Measurements from ENCODE around the gene PDZD2.

Gene PDZD2

DNA sequence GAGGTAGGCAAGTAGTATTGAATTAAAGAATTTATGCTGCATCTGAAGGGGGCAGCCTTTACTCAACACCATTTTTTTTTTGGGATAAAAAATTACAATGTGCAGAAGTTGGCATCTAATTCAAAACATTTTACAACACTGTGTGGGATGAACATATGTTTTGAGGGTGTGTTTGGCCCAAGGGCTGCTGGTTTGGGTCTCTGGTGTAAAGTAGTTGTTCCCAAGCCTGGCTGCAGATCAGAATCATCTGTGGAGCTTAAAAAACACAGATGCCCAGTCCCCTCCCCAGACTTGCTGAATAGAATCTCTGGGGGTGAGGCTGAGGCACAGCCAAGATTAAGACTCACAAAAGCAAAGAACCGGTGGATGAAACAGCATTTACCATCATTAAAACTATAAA, 33.0 kb upstream of the PDZD2 start:
- H3K36me3 ChIP-seq (ENCODE audit: control insufficient read depth, low read length) = no peaks in the 10 kb centered on the region
- no peaks in the 10 kb centered on the region for H3K9me3 ChIP-seq (ENCODE audit: control insufficient read depth, insufficient read depth, low read length)
- no peaks in the 10 kb centered on the region for H3K79me2 ChIP-seq (ENCODE audit: control insufficient read depth, low read length)
- H3K9me2 ChIP-seq (replicated peaks; ENCODE audit: control insufficient read depth, low read length) = no peaks in the 10 kb centered on the region
- H3F3A ChIP-seq (ENCODE audit: control insufficient read depth, insufficient read depth) = no peaks in the 10 kb centered on the region
- H3K4me1 ChIP-seq (ENCODE audit: control insufficient read depth, low read length) = no peaks in the 10 kb centered on the region
- TF ChIP-seq, protein P1, sequence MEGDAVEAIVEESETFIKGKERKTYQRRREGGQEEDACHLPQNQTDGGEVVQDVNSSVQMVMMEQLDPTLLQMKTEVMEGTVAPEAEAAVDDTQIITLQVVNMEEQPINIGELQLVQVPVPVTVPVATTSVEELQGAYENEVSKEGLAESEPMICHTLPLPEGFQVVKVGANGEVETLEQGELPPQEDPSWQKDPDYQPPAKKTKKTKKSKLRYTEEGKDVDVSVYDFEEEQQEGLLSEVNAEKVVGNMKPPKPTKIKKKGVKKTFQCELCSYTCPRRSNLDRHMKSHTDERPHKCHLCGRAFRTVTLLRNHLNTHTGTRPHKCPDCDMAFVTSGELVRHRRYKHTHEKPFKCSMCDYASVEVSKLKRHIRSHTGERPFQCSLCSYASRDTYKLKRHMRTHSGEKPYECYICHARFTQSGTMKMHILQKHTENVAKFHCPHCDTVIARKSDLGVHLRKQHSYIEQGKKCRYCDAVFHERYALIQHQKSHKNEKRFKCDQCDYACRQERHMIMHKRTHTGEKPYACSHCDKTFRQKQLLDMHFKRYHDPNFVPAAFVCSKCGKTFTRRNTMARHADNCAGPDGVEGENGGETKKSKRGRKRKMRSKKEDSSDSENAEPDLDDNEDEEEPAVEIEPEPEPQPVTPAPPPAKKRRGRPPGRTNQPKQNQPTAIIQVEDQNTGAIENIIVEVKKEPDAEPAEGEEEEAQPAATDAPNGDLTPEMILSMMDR (IDR thresholded peaks at IDR 0.05; ENCODE audit: low read depth, low read length, poor library complexity, severe bottlenecking) = no peak
- no peak for TF ChIP-seq EZH2phosphoT487 (IDR thresholded peaks at IDR 0.05; ENCODE audit: borderline replicate concordance, low read length)
- no peak overlapping the region for H3K4me2 ChIP-seq (ENCODE audit: low read length)
- H3K27ac ChIP-seq (ENCODE audit: low read depth, low read length) = no peak overlapping the region
- H3K4me3 ChIP-seq (ENCODE audit: low read length) = no peak overlapping the region
- H4K20me1 ChIP-seq (ENCODE audit: control insufficient read depth, insufficient read depth, low read depth, low read length) = no peaks in the 10 kb centered on the region
- no peaks in the 10 kb centered on the region; the same call in 1 of the 2 replicates for H3K27me3 ChIP-seq (ENCODE audit: control insufficient read depth, low read length)

DNA sequence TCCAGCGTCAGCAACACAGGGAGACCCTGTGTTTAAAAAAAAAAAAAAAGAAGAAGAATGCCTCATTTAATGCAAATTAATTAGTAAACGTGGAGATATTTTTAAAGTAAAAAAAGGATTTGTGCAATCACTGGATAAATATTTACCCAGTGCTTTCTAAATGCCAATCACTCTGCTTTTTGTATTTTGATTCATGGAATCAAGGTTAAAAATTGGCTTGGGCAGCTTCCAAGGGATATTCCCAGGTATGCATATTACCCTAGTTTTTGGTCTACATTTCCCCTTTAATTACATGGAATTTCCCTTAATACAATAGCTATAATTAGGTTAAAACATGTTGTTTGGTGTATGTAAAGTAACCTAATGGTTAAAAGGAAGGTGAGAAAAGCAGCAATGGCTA, 31.4 kb upstream of the PDZD2 start:
- Histone ChIP-seq H3K9me2 (replicated peaks; ENCODE audit: control insufficient read depth, low read length) (no peaks in the 10 kb centered on the region), H3K4me2 (ENCODE audit: low read length) (no peak overlapping the region), H3K9me3 (ENCODE audit: control insufficient read depth, insufficient read depth, low read length) (no peaks in the 10 kb centered on the region), H3K4me1 (ENCODE audit: control insufficient read depth, low read length) (no peaks in the 10 kb centered on the region), H3F3A (ENCODE audit: control insufficient read depth, insufficient read depth) (no peaks in the 10 kb centered on the region), H3K79me2 (ENCODE audit: control insufficient read depth, low read length) (no peaks in the 10 kb centered on the region), H3K4me3 (ENCODE audit: low read length) (no peak overlapping the region), H3K36me3 (ENCODE audit: control insufficient read depth, low read length) (no peaks in the 10 kb centered on the region), H3K27me3 (ENCODE audit: control insufficient read depth, low read length) (no peaks in the 10 kb centered on the region; the same call in 1 of the 2 replicates), H4K20me1 (ENCODE audit: control insufficient read depth, insufficient read depth, low read depth, low read length) (no peaks in the 10 kb centered on the region), H3K27ac (ENCODE audit: low read depth, low read length) (no peak overlapping the region)
- TF ChIP-seq, protein P1 (IDR thresholded peaks at IDR 0.05; ENCODE audit: low read depth, low read length, poor library complexity, severe bottlenecking) = no peak
- TF ChIP-seq EZH2phosphoT487 (IDR thresholded peaks at IDR 0.05; ENCODE audit: borderline replicate concordance, low read length) = no peak

DNA sequence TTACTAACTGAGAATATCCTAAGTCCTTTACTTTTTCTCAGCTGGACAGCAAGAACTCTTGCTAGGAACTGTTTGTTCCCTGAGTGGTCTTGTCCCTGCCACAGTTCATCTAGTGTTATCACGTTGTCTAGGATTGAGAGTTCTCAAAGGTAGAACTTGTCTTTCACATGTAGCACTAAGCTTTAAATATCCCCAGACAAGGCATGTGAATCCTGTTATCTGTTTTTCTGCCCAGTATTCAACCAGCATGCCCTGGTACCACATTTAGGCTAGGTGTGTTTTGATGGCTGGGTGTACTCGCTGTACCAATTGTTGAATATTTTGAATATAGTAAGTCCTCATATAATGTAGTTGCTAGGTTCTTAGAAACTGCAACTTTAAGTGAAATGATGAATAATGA, 27.9 kb upstream of the PDZD2 start:
- Histone ChIP-seq H4K20me1 (ENCODE audit: control insufficient read depth, insufficient read depth, low read depth, low read length) (no peaks in the 10 kb centered on the region), H3K4me3 (ENCODE audit: low read length) (no peak overlapping the region), H3K79me2 (ENCODE audit: control insufficient read depth, low read length) (no peaks in the 10 kb centered on the region), H3K9me2 (replicated peaks; ENCODE audit: control insufficient read depth, low read length) (no peaks in the 10 kb centered on the region), H3K4me1 (ENCODE audit: control insufficient read depth, low read length) (no peaks in the 10 kb centered on the region), H3K27me3 (ENCODE audit: control insufficient read depth, low read length) (no peaks in the 10 kb centered on the region; the same call in 1 of the 2 replicates), H3K36me3 (ENCODE audit: control insufficient read depth, low read length) (no peaks in the 10 kb centered on the region), H3K27ac (ENCODE audit: low read depth, low read length) (no peak overlapping the region), H3K9me3 (ENCODE audit: control insufficient read depth, insufficient read depth, low read length) (no peaks in the 10 kb centered on the region), H3K4me2 (ENCODE audit: low read length) (no peak overlapping the region), H3F3A (ENCODE audit: control insufficient read depth, insufficient read depth) (no peaks in the 10 kb centered on the region)
- TF ChIP-seq, protein P1 (IDR thresholded peaks at IDR 0.05; ENCODE audit: low read depth, low read length, poor library complexity, severe bottlenecking) = no peak
- TF ChIP-seq EZH2phosphoT487 (IDR thresholded peaks at IDR 0.05; ENCODE audit: borderline replicate concordance, low read length) = no peak

Data from DOHH2 (cell line).